Measurements from ENCODE around the gene SLC52A3.
"Not testable (repeated sequence)": the region's sequence is repeated elsewhere in the genome, so short reads cannot be mapped to it uniquely, and the experiment has no call there.

SLC52A3 gene

DNA sequence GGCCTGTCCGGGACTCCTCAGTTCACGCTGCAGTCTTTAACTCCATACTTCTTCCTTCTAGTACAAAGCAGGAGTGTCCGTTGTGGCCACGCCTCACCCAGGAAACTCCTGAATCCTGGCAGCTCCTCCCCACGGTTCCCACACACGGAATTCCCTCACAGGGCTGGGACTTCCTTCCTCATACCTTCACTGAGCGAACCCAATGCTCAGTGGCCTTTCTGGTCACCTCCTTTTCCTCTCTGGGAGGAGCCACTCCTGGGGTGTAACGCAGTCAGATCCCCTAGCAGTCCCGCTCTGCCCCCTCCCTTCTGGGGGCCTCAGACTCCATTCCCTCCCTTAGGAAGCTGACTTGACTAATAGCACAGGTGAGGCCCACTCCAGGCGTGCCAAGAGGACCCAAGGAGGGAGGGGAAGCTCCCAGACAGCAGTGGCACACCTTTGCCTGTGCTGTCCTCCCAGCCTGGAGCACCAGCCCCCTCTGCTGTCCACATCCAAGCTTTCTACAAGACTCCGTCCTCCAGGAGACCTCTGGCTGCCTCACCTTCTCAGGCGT, at the start of gene SLC52A3:
TSS of gene SLC52A3 (minus strand) at position 75 of the 553 bp plus-strand sequence. CDS start 2,726 bp downstream, outside the sequence.
- no peak for TF ChIP-seq ZFX (IDR thresholded peaks at IDR 0.05)
- peak; percentile 68 for TF ChIP-seq CTCF (conservative IDR thresholded peaks at IDR 0.05)
- H3K27ac ChIP-seq, result peak within 1 kb of the TSS; percentile 44

DNA sequence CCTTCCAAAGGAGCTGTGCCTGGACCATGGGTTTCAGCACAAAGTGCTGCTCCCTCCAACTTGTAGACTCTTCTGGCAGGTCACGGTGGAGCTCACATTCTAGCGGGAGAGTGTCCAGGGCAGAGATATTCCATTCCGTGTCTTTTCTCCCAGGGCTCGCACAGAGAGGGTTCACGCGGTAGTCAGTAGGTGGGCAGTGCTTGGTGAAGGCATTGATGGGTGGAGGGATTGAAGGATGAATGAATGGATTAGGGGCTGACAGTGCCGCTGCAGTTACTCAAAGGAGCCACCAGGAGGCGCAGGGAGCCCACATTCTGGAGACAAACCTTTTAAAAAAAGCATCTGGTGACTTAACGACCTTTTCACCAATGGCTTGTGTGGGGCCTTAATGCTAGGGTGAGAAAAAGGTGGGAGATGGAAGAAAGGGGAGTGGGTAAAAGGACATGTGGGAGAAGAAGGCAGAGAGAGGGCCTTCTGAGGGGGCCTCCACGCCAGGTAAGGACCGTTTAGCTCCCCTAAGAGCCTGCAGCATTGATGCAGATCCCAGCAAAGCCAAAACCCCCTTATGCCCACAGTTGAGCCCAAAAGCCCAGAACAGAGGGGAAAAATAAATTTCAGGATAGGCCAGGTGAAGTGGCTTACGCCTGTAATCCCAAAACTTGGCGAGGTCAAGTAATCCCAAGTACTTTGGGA, 47.8 kb upstream of the SLC52A3 start:
- no peak overlapping the region for H3K27ac ChIP-seq
- TF ChIP-seq CTCF (conservative IDR thresholded peaks at IDR 0.05) (peak; percentile 93), ZFX (IDR thresholded peaks at IDR 0.05) (no peak)

DNA sequence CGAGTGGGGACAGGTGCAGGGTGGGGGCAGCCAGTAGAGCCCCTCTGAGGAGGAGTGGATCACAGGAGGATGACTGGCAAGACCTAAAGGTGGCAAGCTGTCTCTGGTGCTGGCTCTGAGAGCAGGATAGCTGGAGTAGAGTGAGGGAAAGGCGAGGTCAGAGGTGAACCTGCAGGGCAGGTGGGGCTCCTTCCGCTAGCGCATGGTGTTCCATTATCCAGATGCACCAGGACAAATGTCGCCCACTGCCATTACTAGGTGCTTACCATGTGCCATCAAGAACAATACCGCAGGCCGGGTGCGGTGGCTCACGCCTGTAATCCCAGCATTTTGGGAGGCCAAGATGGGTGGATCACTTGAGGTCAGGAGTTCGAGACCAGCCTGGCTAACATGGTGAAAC, 46.9 kb upstream of the SLC52A3 start:
- no peak overlapping the region for H3K27ac ChIP-seq
- TF ChIP-seq ZFX (IDR thresholded peaks at IDR 0.05) (no peak), CTCF (conservative IDR thresholded peaks at IDR 0.05) (no peak)

GRCh38 chr20:813390-813789, 45.1 kb upstream of the SLC52A3 start:
- H3K27ac ChIP-seq, result no peak overlapping the region
- no peak for TF ChIP-seq ZFX (IDR thresholded peaks at IDR 0.05)
- no peak for TF ChIP-seq CTCF (conservative IDR thresholded peaks at IDR 0.05)

GRCh38 chr20:812435-812814, 44.1 kb upstream of the SLC52A3 start:
- H3K27ac ChIP-seq, result not testable (repeated sequence)

DNA sequence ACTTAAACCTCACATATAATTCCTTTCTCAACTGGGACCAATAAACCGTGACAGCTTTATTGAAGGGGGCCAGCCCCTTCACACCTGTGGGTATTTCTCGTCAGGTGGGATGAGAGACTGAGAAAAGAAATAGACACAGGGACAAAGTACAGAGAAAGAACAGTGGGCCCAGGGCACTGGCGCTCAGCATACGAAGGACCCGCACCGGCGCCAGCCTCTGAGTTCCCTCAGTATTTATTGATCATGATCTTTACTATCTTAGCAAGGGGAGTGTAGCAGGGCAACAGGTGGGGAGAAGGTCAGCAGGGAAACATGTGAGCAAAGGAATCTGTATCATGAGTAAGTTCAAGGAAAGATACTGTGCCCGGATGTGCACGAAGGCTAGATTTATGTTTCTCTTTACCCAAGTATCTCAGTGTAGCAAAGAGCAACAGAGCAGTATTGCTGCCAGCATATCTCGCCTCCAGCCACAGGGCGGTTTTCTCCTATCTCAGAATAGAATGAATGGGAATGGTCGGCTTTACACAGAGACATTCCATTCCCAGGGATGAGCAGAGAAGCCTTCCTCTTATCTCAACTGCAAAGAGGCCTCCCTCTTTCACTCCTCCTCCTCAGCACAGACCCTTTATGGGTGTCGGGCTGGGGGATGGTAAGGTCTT, 43.6 kb upstream of the SLC52A3 start:
- H3K27ac ChIP-seq, result not testable (repeated sequence)

GRCh38 chr20:805713-806112, 37.4 kb upstream of the SLC52A3 start:
- TF ChIP-seq CTCF (conservative IDR thresholded peaks at IDR 0.05), result no peak
- no peak for TF ChIP-seq ZFX (IDR thresholded peaks at IDR 0.05)
- H3K27ac ChIP-seq, result no peak overlapping the region

DNA sequence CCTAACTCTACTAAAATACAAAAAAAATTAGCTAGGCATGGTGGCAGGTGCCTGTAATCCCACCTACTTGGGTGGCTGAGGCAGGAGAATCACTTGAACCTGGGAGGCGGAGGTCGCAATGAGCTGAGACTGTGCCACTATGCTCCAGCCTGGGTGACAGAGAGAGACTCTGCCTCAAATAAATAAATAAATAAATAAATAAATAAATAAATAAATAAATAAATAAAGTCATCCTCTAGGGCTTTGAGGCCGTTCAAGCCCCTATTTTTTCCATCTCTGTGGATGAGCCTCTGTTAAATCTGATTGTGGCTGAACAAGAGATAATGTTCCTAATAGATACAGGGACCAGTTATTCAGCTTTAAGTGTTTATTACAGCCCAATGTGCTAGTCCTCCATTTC, 33.4 kb upstream of the SLC52A3 start:
- no peak overlapping the region for H3K27ac ChIP-seq
- no peak for TF ChIP-seq CTCF (conservative IDR thresholded peaks at IDR 0.05)
- no peak for TF ChIP-seq ZFX (IDR thresholded peaks at IDR 0.05)

- H3K27ac ChIP-seq, result not testable (repeated sequence)
Measured at GRCh38 chr20:800026-800425, 31.7 kb upstream of the SLC52A3 start.

DNA sequence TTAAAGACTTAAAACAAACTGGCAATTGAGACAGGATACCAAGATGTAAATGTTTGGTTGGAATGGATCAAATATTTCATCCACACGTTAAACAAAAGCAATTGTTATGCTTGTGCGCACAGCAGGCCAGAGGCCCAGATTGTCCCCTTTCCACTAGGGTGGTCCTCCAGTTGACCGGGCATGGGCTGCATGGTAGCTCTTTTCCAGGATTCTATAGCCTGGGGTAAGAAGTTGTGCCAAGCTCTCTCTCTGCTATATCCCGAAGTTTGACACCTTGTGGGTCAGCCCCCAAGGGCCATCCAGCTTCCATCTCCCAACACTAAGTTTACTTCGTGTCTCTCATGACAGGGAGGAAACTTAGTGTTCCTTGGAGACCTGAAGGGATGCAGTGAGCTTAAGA, 30.4 kb upstream of the SLC52A3 start:
- H3K27ac ChIP-seq, result not testable (repeated sequence)
